ENCODE data around the gene VPS52.
A peak's percentile ranks its signal among the peaks of the same experiment; 100 is the strongest.

Gene VPS52

DNA sequence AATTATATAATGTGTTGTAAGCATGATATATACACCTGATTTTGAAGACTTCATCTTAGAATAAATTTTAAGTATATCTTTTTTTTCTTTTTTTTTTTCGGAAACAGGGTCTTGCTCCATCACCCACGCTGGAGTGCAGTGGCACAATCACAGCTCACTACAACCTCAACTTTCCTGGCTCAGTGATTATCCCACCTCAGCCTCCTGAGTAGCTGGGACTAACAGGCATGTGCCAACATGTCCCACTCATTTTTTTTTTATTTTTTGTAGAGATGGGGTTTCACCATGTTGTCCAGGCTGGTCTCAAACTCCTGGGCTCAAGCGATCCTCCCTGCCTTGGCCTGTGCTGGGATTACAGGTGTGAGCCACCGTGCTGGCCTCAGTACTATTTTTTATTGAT is 17.1 kb downstream of the VPS52 start:
- peaks cover 49% of the 10 kb centered on the region for H3K36me3 Mint-ChIP-seq (ENCODE audit: low read depth)
- no peaks in the 10 kb centered on the region for H3K9me3 Mint-ChIP-seq
- no peak overlapping the region for H3K4me3 Mint-ChIP-seq
- H3K27ac Mint-ChIP-seq, result no peak overlapping the region
- H3K27me3 Mint-ChIP-seq, result no peaks in the 10 kb centered on the region
- H3K4me1 Mint-ChIP-seq (ENCODE audit: low read depth), result peaks cover 26% of the 10 kb centered on the region

DNA sequence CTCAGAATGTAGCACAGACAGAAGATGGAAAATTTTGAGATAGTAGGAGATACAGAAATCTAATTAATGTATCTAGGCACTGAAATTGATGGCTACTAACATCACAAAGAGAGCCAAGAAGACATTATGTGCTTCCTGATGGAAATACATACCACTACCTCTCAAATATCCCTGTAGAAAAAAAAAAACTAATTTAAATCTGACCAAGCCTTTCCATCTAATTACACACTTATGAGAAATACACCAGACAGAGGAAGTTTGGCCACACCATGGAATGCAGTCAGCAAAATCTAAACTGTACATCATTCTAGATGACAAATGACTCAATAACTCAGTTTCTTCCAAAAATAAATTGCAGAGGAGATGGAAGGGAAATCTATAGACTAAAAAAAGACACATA is 18.9 kb downstream of the VPS52 start:
- Mint-ChIP-seq H3K27ac (peak overlapping the region; percentile 29), H3K36me3 (ENCODE audit: low read depth) (peaks cover 39% of the 10 kb centered on the region), H3K27me3 (no peaks in the 10 kb centered on the region), H3K4me1 (ENCODE audit: low read depth) (peaks cover 41% of the 10 kb centered on the region), H3K9me3 (no peaks in the 10 kb centered on the region), H3K4me3 (no peak overlapping the region)

DNA sequence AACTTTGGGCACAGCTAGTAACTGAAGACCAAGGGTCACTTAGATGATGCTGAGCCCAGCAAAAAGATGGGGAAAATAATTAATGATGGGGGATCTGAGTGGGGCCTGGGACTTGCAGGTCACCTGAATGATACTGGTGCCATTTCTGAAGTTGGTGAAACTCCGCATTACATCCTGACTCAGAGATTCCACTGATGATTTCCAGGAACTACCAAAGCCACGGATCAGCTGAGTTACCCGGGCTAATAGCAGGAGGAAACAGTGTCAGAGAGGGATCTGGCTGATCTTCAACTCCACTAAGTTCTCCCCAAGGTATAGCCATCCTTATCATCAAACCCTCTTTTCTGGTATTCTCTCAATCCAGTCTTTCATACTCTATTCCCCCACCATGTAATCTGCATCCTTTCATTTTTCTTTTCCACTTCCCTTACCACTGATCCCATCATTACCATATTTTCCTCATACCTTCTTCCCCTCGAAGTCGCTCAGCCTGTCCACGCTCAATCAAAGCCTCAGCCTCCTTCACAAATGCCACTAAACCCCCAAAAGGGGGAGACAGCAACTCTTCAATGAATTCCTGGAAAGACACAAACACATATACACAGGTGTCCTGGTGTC is 20.2 kb downstream of the VPS52 start:
- H3K27me3 Mint-ChIP-seq, result peaks cover 3% of the 10 kb centered on the region
- H3K4me3 Mint-ChIP-seq, result peak overlapping the region; percentile 11
- peaks cover 41% of the 10 kb centered on the region for H3K4me1 Mint-ChIP-seq (ENCODE audit: low read depth)
- H3K9me3 Mint-ChIP-seq, result no peaks in the 10 kb centered on the region
- peaks cover 37% of the 10 kb centered on the region for H3K36me3 Mint-ChIP-seq (ENCODE audit: low read depth)
- H3K27ac Mint-ChIP-seq, result peak overlapping the region; percentile 88

DNA sequence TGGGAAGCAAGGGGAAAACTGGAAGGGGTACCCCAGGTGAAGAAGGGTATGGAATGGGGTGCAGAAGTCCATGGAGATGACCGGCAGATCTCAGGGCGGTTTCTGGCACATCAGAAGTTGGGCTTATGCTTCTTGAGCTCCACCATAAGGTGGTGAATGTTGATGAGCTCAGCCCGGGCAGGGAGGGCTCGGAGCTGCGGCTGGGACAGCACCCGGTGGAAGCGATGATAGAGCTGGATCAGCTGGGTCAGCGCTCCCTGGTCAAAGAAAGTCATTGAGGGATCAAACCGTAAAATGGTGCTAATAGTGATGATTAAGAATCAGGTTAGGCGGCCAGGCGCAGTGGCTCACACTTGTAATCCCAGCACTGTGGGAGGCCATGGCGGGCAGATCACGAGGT is 20.9 kb downstream of the VPS52 start:
- H3K27me3 Mint-ChIP-seq, result peaks cover 4% of the 10 kb centered on the region
- peaks cover 41% of the 10 kb centered on the region for H3K4me1 Mint-ChIP-seq (ENCODE audit: low read depth)
- H3K4me3 Mint-ChIP-seq, result peak overlapping the region; percentile 89
- H3K27ac Mint-ChIP-seq, result peak overlapping the region; percentile 88
- H3K9me3 Mint-ChIP-seq, result no peaks in the 10 kb centered on the region
- H3K36me3 Mint-ChIP-seq (ENCODE audit: low read depth), result peaks cover 35% of the 10 kb centered on the region

DNA sequence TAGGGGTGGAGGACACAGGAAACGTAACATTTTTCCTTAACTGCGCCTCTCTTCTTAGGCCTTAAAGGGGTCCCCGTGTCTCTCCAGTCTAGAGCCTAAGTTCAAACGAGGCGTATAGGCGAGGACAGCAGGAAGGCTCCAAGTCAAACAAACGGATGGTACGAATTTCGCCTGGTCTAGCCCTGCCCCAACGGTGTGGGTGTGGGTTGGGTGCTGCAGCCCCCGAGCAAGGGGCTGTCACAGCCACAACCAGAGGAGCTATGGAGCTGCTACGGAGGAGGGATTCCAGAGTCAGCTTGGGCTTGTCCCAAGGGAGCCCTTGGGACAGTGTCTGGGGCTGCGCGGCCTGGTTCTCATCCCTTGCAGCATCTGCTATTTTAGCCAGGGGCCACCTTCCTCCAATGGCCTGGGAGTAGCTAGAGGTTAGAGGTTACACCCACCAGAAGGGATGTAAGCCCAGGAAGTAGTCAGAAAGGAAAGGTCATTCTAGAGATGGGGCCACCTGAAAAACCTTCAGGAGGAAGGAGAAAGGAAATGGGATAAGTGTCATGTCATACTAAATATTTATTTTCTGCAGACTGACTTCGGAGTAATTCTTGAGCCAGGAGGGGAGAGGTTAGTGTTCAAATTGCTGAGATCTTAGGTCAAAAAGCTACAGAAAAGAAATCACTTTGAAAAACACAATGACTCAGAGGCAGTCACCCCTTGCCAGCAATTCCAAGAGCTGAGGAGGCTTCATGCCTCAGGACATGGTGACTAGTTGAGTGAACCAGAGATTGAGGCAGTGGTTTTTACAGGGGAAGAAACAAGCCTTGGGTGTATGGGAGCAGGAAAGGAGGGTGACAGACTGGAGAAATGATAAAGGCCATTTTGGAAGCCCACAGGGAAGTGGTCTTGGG is 21.7 kb downstream of the VPS52 start:
- peaks cover 31% of the 10 kb centered on the region for H3K36me3 Mint-ChIP-seq (ENCODE audit: low read depth)
- peaks cover 41% of the 10 kb centered on the region for H3K4me1 Mint-ChIP-seq (ENCODE audit: low read depth)
- H3K27me3 Mint-ChIP-seq, result peaks cover 4% of the 10 kb centered on the region
- peak overlapping the region; percentile 89 for H3K4me3 Mint-ChIP-seq
- peak overlapping the region; percentile 88 for H3K27ac Mint-ChIP-seq
- H3K9me3 Mint-ChIP-seq, result no peaks in the 10 kb centered on the region

DNA sequence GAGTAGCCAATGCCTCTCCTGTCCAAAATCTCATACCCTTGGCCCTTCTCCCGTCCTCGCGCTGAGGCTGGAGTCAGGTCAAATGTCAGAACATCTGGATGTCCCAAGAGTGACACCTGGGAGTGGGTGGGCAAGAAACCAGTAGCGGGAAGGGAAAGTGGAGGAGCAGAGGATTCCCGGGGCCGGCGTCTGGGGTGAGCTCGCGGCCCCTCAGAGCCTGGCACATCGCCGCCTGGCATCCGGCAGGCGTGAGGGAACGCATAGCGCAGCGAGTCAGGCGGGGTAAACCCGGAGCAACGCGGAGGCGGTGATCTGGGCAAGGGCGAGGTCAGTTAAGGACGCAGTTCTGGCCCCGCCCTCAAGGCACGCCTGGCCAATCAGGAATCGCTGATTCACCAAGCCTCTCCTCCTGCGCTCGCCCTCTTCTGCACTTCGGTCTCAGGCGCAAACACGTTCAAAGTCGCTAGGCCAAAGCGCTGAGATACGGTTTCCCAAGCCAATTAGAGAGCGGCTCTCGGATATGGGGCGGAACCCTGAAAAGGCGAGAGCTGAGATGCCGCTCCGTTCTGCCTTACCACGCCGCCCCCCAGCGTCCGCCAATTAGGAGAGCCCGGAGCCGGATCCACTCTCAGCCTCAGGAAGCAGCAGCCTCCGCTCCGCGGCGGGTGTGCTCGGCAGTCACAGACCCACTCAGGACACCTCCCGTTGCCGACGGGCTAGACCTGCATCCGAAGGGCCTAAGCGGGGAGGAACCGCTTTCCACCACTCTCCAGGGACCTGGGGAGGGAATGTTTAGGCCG is 22.5 kb downstream of the VPS52 start:
- peaks cover 41% of the 10 kb centered on the region for H3K4me1 Mint-ChIP-seq (ENCODE audit: low read depth)
- H3K9me3 Mint-ChIP-seq, result no peaks in the 10 kb centered on the region
- H3K27me3 Mint-ChIP-seq, result peaks cover 4% of the 10 kb centered on the region
- peaks cover 30% of the 10 kb centered on the region for H3K36me3 Mint-ChIP-seq (ENCODE audit: low read depth)
- H3K27ac Mint-ChIP-seq, result peak overlapping the region; percentile 94
- peak overlapping the region; percentile 89 for H3K4me3 Mint-ChIP-seq

DNA sequence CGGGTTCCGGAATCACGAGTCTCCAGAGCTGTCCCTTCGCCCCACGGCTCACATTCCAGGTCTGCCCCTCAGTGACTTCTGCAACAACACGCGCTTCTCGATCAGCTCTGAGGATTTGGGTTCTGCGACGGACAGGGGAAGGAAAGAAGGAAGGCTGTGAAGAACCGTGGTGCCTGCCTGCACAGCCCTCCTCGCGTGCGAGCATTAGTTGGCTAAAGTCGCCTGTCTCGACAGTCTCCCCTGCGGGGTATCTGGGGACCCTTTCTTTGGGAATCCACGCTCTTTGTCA is 23.1 kb downstream of the VPS52 start:
- peaks cover 5% of the 10 kb centered on the region for H3K27me3 Mint-ChIP-seq
- peaks cover 30% of the 10 kb centered on the region for H3K36me3 Mint-ChIP-seq (ENCODE audit: low read depth)
- H3K9me3 Mint-ChIP-seq, result no peaks in the 10 kb centered on the region
- peaks cover 41% of the 10 kb centered on the region for H3K4me1 Mint-ChIP-seq (ENCODE audit: low read depth)
- H3K27ac Mint-ChIP-seq, result peak overlapping the region; percentile 94
- H3K4me3 Mint-ChIP-seq, result peak overlapping the region; percentile 89

DNA sequence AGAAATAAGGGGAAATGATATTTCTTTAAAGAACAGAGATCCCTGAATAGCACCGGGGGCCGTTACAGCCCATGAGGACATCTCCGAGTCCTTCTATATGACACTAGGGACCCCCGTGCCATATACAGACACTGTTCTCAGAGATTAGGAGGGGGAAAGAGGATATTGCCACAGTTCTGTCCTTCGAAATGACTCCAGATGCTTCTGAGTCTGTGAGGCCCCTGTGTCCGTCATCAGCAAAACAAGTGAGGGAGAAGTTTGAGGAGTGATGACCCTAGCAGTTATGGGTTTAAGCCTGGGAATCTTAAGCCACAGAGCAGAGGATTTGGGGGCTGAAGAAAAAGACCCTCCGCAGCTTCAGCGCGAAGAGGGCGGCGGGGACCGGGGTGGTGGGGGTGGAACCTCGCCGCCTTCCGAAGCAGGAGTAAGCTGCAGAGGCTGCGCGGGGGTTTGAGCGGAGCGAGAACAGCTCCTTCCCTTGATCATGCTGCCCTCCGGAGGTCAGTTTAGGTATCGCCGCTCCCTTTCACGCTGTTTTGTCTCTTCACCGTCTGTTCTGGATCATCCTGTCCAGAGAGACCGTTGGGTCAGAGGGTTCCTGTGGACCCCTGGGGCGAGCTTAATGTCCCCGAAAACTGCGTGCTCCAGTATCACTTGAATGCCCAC is 23.6 kb downstream of the VPS52 start:
- Mint-ChIP-seq H3K36me3 (ENCODE audit: low read depth) (peaks cover 29% of the 10 kb centered on the region), H3K27ac (peak overlapping the region; percentile 94), H3K4me3 (peak overlapping the region; percentile 89), H3K4me1 (ENCODE audit: low read depth) (peaks cover 41% of the 10 kb centered on the region), H3K27me3 (peaks cover 9% of the 10 kb centered on the region), H3K9me3 (no peaks in the 10 kb centered on the region)

DNA sequence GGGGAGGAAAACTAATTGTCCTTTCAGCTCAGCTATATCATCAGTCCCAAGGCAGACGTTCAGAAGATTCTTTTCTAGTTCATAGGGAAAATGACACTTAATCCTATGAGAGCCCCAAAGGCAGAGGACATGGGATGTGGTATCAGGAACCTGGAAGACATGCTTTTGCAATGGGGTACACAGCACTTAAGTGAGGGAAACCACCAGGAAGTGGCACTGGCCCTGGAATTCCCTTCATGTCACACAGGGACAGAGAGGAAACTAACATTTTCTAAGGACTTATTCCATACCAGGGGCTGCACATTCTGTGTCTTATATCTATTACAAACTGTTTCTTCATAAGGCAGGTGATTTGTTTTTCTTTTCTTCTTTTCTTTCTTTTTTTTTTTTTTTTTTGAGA is 28.2 kb downstream of the VPS52 start:
- peaks cover 10% of the 10 kb centered on the region for H3K27me3 Mint-ChIP-seq
- H3K4me1 Mint-ChIP-seq (ENCODE audit: low read depth), result peaks cover 21% of the 10 kb centered on the region
- H3K4me3 Mint-ChIP-seq, result no peak overlapping the region
- no peaks in the 10 kb centered on the region for H3K36me3 Mint-ChIP-seq (ENCODE audit: low read depth)
- no peak overlapping the region for H3K27ac Mint-ChIP-seq
- no peaks in the 10 kb centered on the region for H3K9me3 Mint-ChIP-seq

DNA sequence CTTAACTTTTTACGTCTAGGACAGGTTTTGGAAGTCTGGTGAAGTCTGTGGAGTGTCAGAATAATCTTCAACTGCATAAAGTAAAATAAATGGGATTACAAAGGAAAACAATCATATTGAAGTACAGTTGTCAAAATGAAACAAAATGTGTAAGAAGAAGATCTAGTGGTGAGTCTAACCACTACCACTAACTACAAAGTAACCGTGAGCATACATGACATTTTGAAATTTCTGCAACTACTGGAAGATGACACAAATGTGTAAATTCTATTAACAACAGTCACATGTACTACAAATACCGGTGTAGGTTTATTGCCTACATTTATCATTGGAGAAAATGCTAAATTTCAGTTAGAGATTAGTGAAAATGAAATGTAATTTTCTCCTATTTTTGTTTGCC is 29.7 kb downstream of the VPS52 start:
- Mint-ChIP-seq H3K9me3 (no peaks in the 10 kb centered on the region), H3K36me3 (ENCODE audit: low read depth) (no peaks in the 10 kb centered on the region), H3K27ac (peak overlapping the region; percentile 50), H3K4me3 (peak overlapping the region; percentile 3), H3K4me1 (ENCODE audit: low read depth) (peaks cover 14% of the 10 kb centered on the region), H3K27me3 (peaks cover 10% of the 10 kb centered on the region)

DNA sequence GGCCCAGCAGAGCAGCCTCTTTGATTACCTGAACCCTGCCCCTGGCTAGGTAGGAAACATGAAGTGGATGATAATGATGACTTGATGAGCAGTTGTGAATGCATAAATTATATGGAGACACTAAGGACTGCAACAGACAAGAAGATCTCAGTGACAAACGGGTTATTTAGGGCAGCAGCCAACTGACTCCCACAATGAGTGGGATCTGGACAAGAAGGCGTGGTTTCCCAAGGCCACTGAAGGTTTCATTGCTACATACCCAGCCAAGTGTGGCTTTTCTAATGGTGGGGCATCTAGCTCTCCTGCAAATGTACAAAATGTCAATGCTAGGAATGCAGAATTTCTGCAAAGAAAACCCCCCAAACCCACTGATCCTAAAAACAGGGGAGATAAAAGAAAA is 33.9 kb downstream of the VPS52 start:
- Mint-ChIP-seq H3K36me3 (ENCODE audit: low read depth) (no peaks in the 10 kb centered on the region), H3K9me3 (no peaks in the 10 kb centered on the region), H3K27me3 (peaks cover 14% of the 10 kb centered on the region), H3K4me1 (ENCODE audit: low read depth) (peaks cover 14% of the 10 kb centered on the region), H3K27ac (no peak overlapping the region), H3K4me3 (no peak overlapping the region)

DNA sequence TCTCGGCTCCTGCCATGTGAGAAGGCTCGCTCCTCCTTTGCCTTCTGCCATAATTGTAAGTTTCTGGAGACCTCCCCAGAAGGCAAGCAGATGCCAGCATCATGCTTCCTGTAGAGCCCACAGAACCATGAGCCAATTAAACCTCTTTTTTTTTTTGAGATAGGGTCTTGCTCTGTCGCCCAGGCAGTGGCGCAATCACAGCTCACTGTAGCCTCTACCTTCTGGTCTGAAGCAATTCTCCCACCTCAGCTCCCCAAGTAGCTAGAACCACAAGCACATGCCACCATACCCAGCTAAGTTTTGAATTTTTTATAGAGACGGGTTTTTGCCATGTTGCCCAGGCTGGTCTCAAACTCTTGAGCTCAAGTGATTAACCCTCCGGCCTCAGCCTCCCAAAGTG is 34.8 kb downstream of the VPS52 start:
- no peaks in the 10 kb centered on the region for H3K36me3 Mint-ChIP-seq (ENCODE audit: low read depth)
- peaks cover 18% of the 10 kb centered on the region for H3K27me3 Mint-ChIP-seq
- no peak overlapping the region for H3K27ac Mint-ChIP-seq
- no peak overlapping the region for H3K4me3 Mint-ChIP-seq
- peaks cover 7% of the 10 kb centered on the region for H3K4me1 Mint-ChIP-seq (ENCODE audit: low read depth)
- H3K9me3 Mint-ChIP-seq, result no peaks in the 10 kb centered on the region

DNA sequence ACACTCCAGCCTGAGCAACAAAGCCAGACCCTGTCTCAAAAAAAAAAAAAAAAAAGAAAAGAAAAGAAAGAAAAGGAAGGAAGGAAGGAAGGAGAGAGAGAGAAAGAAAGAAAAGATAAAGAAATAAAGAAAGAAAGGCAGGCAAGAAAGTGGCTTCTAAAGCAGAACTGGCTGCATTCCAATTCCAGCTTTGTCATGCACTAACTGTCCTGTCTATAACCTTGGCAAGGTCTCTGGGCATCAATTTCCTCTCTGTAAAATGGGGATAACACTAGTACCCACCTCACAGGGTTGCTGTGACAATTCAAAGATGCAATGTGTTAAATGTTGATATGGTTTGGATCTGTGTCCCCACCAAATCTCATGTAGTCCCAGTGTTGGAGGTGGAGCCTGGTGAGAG is 35.3 kb downstream of the VPS52 start:
- peaks cover 2% of the 10 kb centered on the region for H3K4me1 Mint-ChIP-seq (ENCODE audit: low read depth)
- H3K9me3 Mint-ChIP-seq, result no peaks in the 10 kb centered on the region
- no peaks in the 10 kb centered on the region for H3K36me3 Mint-ChIP-seq (ENCODE audit: low read depth)
- no peak overlapping the region for H3K4me3 Mint-ChIP-seq
- H3K27ac Mint-ChIP-seq, result no peak overlapping the region
- peaks cover 21% of the 10 kb centered on the region for H3K27me3 Mint-ChIP-seq

DNA sequence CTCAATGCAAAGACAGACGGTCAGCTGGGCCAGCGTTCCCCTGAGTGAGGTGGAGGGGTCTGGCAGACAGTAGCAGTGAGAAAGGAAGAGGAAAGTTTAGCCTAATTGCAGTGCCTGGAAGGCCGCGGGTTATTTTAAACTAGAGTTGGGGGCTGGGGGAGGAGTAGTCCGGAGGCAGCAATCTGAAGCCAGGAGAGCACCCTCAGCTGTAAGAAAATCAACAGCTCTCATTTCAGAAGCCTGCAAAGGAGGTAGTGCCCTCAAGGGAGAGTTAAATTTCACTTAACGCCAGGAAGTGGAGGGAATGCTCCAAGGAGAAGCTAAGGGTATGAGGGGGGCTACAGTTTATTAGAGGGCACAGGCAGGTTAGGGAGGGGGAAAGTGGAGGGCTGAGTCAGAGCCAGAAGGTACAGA is 36.4 kb downstream of the VPS52 start:
- H3K27ac Mint-ChIP-seq, result no peak overlapping the region
- peaks cover 23% of the 10 kb centered on the region for H3K27me3 Mint-ChIP-seq
- H3K36me3 Mint-ChIP-seq (ENCODE audit: low read depth), result no peaks in the 10 kb centered on the region
- no peaks in the 10 kb centered on the region for H3K4me1 Mint-ChIP-seq (ENCODE audit: low read depth)
- H3K4me3 Mint-ChIP-seq, result no peak overlapping the region
- no peaks in the 10 kb centered on the region for H3K9me3 Mint-ChIP-seq

Measured in stimulated activated naive CD8-positive, alpha-beta T cell treated with anti-CD3 and anti-CD28 coated beads, Interleukin-15, Interleukin-2, amounts not matched to agents 100 ng/mL and 50 ng/mL, for 24 hours (primary cell).